Kidney (tissue), 14 donors: ENCODE results near the gene POU2F3. TPM values are rescaled to one million over a fixed set of nuclear protein-coding genes. Genes with fewer than 3 reads are reported as not detected.

ENCODE experiments used
- DNase-seq, 5 donors: peaks; one replicate each; pipeline ENCODE4 v3.0.0-alpha.2; 2013 to 2020
- FAIRE-seq: peaks from 2 replicates; lab custom pipeline; 2012; peaks lifted over from hg19 to GRCh38; lab: Jason Lieb, UNC
- H3K27ac ChIP-seq, 2 donors: one replicate each; pipeline ENCODE4 v1.7.0; 2013; ENCODE audit warnings: low read depth in 2 of 2, low read length in 2 of 2, inconsistent platforms in 1 of 2
- H3K27me3 ChIP-seq: one replicate; pipeline ENCODE4 v1.7.1; 2013; ENCODE audit warnings: low read length, inconsistent platforms; ENCODE audit not compliant: control insufficient read depth, insufficient read depth
- H3K36me3 ChIP-seq, 3 donors: one replicate each; pipeline versions ENCODE4 v1.7.0 to v1.7.1; 2013; ENCODE audit warnings: low read length in 3 of 3, control low read depth in 1 of 3, inconsistent platforms in 1 of 3; ENCODE audit not compliant: insufficient read depth in 3 of 3, control insufficient read depth in 2 of 3
- H3K4me1 ChIP-seq, 3 donors: one replicate each; pipeline versions ENCODE4 v1.7.0 to v1.7.1; 2013; ENCODE audit warnings: low read length in 3 of 3, inconsistent platforms in 1 of 3, low read depth in 1 of 3; ENCODE audit not compliant: control insufficient read depth in 2 of 3, insufficient read depth in 2 of 3
- H3K4me3 ChIP-seq, 3 donors: one replicate each; pipeline versions ENCODE4 v1.7.0 to v1.8.1; 2013; ENCODE audit warnings: low read length in 3 of 3, control low read depth in 1 of 3, inconsistent platforms in 1 of 3
- H3K9ac ChIP-seq, 3 donors: one replicate each; pipeline versions ENCODE4 v1.7.0 to v1.7.1; 2013; ENCODE audit warnings: low read length in 3 of 3, control low read depth in 1 of 3, inconsistent platforms in 1 of 3
- H3K9me3 ChIP-seq, 3 donors: one replicate each; pipeline versions ENCODE4 v1.7.0 to v1.7.1; 2013; ENCODE audit warnings: low read length in 3 of 3, control low read depth in 1 of 3, inconsistent platforms in 1 of 3; ENCODE audit not compliant: control insufficient read depth in 2 of 3, insufficient read depth in 1 of 3
- intact Hi-C: fragments of 100-400 bp; cut with DNase I; formaldehyde crosslinking; loops from one replicate; pipeline ENCODE4 v1.11.1; 2022
- polyA plus RNA-seq: library from polyadenylated mRNA; stranded (reverse); fragments of 350-450 nt; fragmentation: Illumina TruSeq; extraction: RNeasy Lipid Tissue Mini Kit (QIAGEN cat#74804); gene quantifications from one replicate; pipeline ENCODE4 v1.2.3, GENCODE V29; 2014; ENCODE audit warnings: low read depth, low replicate concordance; ENCODE audit not compliant: insufficient read depth
- total RNA-seq: library from RNA; stranded (reverse); fragmentation: NEBNext Ultra II Directional; extraction: Animal tissue kit (Norgen Biotek cat#: 25700); gene quantifications from one replicate; pipeline ENCODE4 v1.2.1, GENCODE V29; 2021
- TF ChIP-seq, protein P1 (sequence below): IDR thresholded peaks from 3 replicates; pipeline ENCODE4 v1.5.1; 2012; ENCODE audit warnings: mild to moderate bottlenecking, moderate library complexity, borderline replicate concordance; ENCODE audit not compliant: insufficient read depth; ENCODE audit errors: extremely low read depth
- donor health status: control.
- donor health status: control.
- donor health status: control.
- donor health status: control.
- donor health status: control.
- donor health status: DM: yes; HTN: yes; CAD: no.
- donor health status: Normal renal cell carcinoma (clear cell type).

The POU2F3 gene
- total and polyA plus RNA-seq, 2 donors from 2014 or later: 0.85 to 1.2 TPM

DNA sequence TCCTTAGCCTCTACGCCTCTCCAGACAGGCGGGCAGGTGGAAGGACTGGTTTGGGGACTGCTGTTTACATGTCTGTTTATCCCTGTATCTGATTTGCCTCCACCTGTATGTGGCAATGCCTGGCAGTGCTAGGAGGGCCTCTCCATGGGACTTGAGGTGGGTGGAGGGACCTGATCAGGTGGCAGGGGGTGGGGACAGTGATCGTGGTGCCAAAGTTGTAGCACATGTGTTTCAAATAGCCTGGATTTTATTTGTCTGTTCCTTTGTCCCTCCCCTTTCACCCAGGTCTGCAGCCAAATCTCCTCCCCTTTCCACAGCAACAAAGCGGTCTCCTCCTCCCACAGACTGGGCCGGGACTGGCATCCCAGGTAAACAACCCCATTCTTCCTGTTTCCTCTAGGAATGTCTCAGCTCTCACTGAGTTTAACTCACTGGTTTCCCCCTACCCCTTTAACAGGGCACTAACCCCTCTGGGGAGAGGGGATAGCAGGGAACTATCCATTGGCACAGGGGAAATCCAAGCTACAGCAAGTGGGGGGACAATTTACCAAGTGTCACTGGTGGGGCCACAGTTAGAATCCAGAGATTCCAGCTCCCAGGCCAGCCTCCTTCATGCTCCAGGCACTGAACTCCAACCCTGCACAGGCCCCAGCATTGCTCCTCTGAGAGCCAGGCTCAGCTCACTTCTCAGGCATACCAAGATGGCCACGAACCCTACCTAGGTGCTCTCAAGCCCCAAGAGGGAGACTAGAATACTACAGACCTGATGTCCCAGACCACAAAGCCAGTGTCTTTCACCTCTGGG is 62.3 kb downstream of the POU2F3 start:
- Histone ChIP-seq H3K36me3 (no peaks in the 10 kb centered on the region), H3K27me3 (no peaks in the 10 kb centered on the region), H3K4me3 (no peak overlapping the region), H3K9ac (no peak overlapping the region), H3K4me1 (peaks cover 0 to 4% (median 0%) of the 10 kb centered on the region in 3 donors), H3K9me3 (no peaks in the 10 kb centered on the region), H3K27ac (peak overlapping the region in 1 of 2 donors; percentile 50)
- intact Hi-C loops: no loop called here
- TF ChIP-seq, protein P1, sequence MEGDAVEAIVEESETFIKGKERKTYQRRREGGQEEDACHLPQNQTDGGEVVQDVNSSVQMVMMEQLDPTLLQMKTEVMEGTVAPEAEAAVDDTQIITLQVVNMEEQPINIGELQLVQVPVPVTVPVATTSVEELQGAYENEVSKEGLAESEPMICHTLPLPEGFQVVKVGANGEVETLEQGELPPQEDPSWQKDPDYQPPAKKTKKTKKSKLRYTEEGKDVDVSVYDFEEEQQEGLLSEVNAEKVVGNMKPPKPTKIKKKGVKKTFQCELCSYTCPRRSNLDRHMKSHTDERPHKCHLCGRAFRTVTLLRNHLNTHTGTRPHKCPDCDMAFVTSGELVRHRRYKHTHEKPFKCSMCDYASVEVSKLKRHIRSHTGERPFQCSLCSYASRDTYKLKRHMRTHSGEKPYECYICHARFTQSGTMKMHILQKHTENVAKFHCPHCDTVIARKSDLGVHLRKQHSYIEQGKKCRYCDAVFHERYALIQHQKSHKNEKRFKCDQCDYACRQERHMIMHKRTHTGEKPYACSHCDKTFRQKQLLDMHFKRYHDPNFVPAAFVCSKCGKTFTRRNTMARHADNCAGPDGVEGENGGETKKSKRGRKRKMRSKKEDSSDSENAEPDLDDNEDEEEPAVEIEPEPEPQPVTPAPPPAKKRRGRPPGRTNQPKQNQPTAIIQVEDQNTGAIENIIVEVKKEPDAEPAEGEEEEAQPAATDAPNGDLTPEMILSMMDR: no peak
- peak in 1 of 5 donors; percentile 84 for DNase-seq
- no peak for FAIRE-seq

DNA sequence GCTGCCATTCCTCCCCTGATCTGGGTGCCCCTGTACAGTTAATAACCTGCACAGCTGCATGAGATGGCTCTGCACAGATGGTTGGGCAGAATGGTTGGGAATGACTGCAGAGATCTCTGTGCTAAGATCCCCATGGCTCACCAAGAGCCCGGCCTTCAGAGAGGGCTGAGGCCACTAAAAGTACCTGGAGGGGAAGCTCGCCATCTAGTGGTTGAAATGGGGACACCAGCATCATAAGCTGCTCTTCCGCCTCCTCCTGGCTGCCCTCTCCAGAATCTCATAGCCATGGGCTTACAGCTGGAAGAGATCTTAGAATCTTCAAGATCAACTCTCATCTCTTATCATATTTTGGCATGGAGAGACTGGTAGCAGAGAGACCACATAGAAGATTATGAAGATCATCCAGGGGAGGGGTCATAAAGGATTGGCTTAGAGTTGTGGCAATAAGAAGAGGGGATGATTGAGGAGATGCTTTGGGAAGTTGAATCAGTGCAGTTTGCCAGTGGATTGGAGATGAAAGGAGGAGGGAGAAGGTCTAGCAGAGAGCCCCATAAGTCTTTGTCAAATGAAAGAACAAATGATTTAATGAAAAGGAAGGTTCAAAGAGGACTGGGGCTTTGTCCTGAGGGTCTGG is 63.2 kb downstream of the POU2F3 start:
- H3K9ac ChIP-seq: no peak overlapping the region
- DNase-seq (peak in 4 of 5 donors; percentile 67 to 87 (median 72)), FAIRE-seq (no peak)
- H3K27ac ChIP-seq: no peak overlapping the region
- H3K27me3 ChIP-seq: no peaks in the 10 kb centered on the region
- no peak overlapping the region for H3K4me3 ChIP-seq
- no peaks in the 10 kb centered on the region for H3K9me3 ChIP-seq
- no peaks in the 10 kb centered on the region for H3K36me3 ChIP-seq
- peaks cover 0 to 4% (median 0%) of the 10 kb centered on the region in 3 donors for H3K4me1 ChIP-seq
- TF ChIP-seq, protein P1: peak; percentile 83
- intact Hi-C loops: no loop called here

DNA sequence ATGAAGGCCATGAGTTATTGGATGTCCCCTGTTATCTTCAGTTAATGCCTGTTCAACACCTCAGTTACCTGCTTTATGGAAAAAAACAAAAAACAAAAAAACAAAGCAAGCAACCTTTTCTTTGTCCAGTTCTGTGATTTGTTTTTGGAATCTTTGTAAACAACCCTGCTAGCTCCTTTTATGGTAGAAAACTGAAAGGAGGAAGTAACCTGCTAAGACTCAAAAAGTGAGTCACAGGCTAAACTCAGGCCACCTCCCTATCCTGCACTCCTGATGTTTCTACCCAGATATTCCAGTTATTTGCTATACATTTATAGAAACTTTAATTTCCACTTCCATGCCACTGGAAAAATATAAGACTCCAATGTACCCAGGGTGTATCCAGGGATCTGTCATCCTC is 64.6 kb downstream of the POU2F3 start:
- intact Hi-C loops: no loop called here
- Histone ChIP-seq H3K27me3 (no peaks in the 10 kb centered on the region), H3K27ac (no peak overlapping the region), H3K4me1 (peaks cover 0 to 4% (median 0%) of the 10 kb centered on the region in 3 donors), H3K9me3 (no peaks in the 10 kb centered on the region), H3K4me3 (no peak overlapping the region), H3K36me3 (no peaks in the 10 kb centered on the region), H3K9ac (no peak overlapping the region)
- TF ChIP-seq, protein P1: no peak
- FAIRE-seq: no peak
- DNase-seq: no peak
